Cerebellar nuclear complex (tissue), 1 donor: Measurements from ENCODE around the gene SLC4A11.
"Not testable (repeated sequence)": the region's sequence is repeated elsewhere in the genome, so short reads cannot be mapped to it uniquely, and the experiment has no call there.

Source experiments
- DNase-seq, 2 experiments: peaks; one replicate each; lab custom pipeline; 2025; lab: John Stamatoyannopoulos, UW

SLC4A11 gene

GRCh38 chr20:3203315-3204123 lies 35.5 kb downstream of the SLC4A11 start:
- no peak for DNase-seq

GRCh38 chr20:3202965-3203314 lies 36.0 kb downstream of the SLC4A11 start:
- DNase-seq = no peak

- no peak for DNase-seq
Observed at GRCh38 chr20:3199976-3200755, 38.8 kb downstream of the SLC4A11 start.

GRCh38 chr20:3199206-3199605 lies 39.8 kb downstream of the SLC4A11 start:
- DNase-seq = no peak

GRCh38 chr20:3195590-3196237 lies 43.3 kb downstream of the SLC4A11 start:
- DNase-seq = no peak

GRCh38 chr20:3194617-3195280 lies 44.2 kb downstream of the SLC4A11 start:
- DNase-seq = no peak

- no peak for DNase-seq
Observed at GRCh38 chr20:3193806-3194616, 45.0 kb downstream of the SLC4A11 start.

GRCh38 chr20:3192226-3193015 lies 46.6 kb downstream of the SLC4A11 start:
- DNase-seq = no peak

- DNase-seq = no peak
Observed at GRCh38 chr20:3190681-3191111, 48.3 kb downstream of the SLC4A11 start.

- no peak for DNase-seq
Observed at GRCh38 chr20:3189561-3190131, 49.3 kb downstream of the SLC4A11 start.

GRCh38 chr20:3188823-3189413 lies 50.1 kb downstream of the SLC4A11 start:
- DNase-seq = no peak

- DNase-seq = not testable (repeated sequence)
Observed at GRCh38 chr20:3187861-3188260, 51.1 kb downstream of the SLC4A11 start.

GRCh38 chr20:3183896-3184612 lies 54.9 kb downstream of the SLC4A11 start:
- no peak for DNase-seq

GRCh38 chr20:3182429-3182828 lies 56.6 kb downstream of the SLC4A11 start:
- not testable (repeated sequence) for DNase-seq

- no peak for DNase-seq
Observed at GRCh38 chr20:3181270-3181669, 57.7 kb downstream of the SLC4A11 start.

- DNase-seq = no peak
Observed at GRCh38 chr20:3180319-3180718, 58.7 kb downstream of the SLC4A11 start.

GRCh38 chr20:3177746-3178485 lies 61.1 kb downstream of the SLC4A11 start:
- DNase-seq = no peak
